NCI-H1694 treated with DMSO at 0.1 percent for 48 hours (cell line): ENCODE results near the gene COL27A1.
"Not testable (repeated sequence)": the region's sequence is repeated elsewhere in the genome, so short reads cannot be mapped to it uniquely, and the experiment has no call there.

ENCODE experiments used
- DNase-seq: peaks from one replicate; lab custom pipeline; 2025; lab: John Stamatoyannopoulos, UW

The COL27A1 gene

GRCh38 chr9:114324492-114324891, 169.2 kb downstream of the COL27A1 start:
- DNase-seq, result no peak

- not testable (repeated sequence) for DNase-seq
These were observed 169.6 kb downstream of the COL27A1 start for GRCh38 chr9:114324965-114325364.

GRCh38 chr9:114325684-114326254, 170.4 kb downstream of the COL27A1 start:
- not testable (repeated sequence) for DNase-seq

- no peak for DNase-seq
These were observed 172.4 kb downstream of the COL27A1 start for GRCh38 chr9:114327749-114328148.

GRCh38 chr9:114328357-114328820, 173.1 kb downstream of the COL27A1 start:
- DNase-seq, result not testable (repeated sequence)

GRCh38 chr9:114328937-114329624, 173.7 kb downstream of the COL27A1 start:
- DNase-seq, result not testable (repeated sequence)

- not testable (repeated sequence) for DNase-seq
These were observed 174.3 kb downstream of the COL27A1 start, which contains the start of gene ORM2 for GRCh38 chr9:114329625-114330022. Gene ORM2, plus strand, starts transcription at chr9:114329869. Its CDS starts 36 bp downstream, at chr9:114329905.

- no peak for DNase-seq
These were observed 175.3 kb downstream of the COL27A1 start for GRCh38 chr9:114330636-114331035.

- not testable (repeated sequence) for DNase-seq
These were observed 176.2 kb downstream of the COL27A1 start for GRCh38 chr9:114331229-114332195.

- DNase-seq, result not testable (repeated sequence)
These were observed 177.2 kb downstream of the COL27A1 start for GRCh38 chr9:114332474-114333040.

- DNase-seq, result not testable (repeated sequence)
These were observed 178.4 kb downstream of the COL27A1 start for GRCh38 chr9:114333718-114334117.

- DNase-seq, result no peak
These were observed 179.2 kb downstream of the COL27A1 start for GRCh38 chr9:114334490-114334889.

- no peak for DNase-seq
These were observed 180.4 kb downstream of the COL27A1 start for GRCh38 chr9:114335745-114336144.

- no peak for DNase-seq
These were observed 180.8 kb downstream of the COL27A1 start for GRCh38 chr9:114336157-114336556.

GRCh38 chr9:114336699-114337395, 181.5 kb downstream of the COL27A1 start:
- DNase-seq, result no peak

- no peak for DNase-seq
These were observed 182.8 kb downstream of the COL27A1 start for GRCh38 chr9:114338187-114338586.

- DNase-seq, result no peak
These were observed 184.0 kb downstream of the COL27A1 start for GRCh38 chr9:114339130-114339908.

GRCh38 chr9:114341152-114341830, 186.0 kb downstream of the COL27A1 start:
- DNase-seq, result no peak

- DNase-seq, result no peak
These were observed 186.7 kb downstream of the COL27A1 start for GRCh38 chr9:114341991-114342390.
